Kidney tubule cell (primary cell): Measurements from ENCODE around the gene LSM3.

Source experiments
- DNase-seq: peaks from one replicate; pipeline ENCODE4 v3.0.0-alpha.2; 2018; ENCODE audit warnings: low spot score

LSM3 gene

DNA sequence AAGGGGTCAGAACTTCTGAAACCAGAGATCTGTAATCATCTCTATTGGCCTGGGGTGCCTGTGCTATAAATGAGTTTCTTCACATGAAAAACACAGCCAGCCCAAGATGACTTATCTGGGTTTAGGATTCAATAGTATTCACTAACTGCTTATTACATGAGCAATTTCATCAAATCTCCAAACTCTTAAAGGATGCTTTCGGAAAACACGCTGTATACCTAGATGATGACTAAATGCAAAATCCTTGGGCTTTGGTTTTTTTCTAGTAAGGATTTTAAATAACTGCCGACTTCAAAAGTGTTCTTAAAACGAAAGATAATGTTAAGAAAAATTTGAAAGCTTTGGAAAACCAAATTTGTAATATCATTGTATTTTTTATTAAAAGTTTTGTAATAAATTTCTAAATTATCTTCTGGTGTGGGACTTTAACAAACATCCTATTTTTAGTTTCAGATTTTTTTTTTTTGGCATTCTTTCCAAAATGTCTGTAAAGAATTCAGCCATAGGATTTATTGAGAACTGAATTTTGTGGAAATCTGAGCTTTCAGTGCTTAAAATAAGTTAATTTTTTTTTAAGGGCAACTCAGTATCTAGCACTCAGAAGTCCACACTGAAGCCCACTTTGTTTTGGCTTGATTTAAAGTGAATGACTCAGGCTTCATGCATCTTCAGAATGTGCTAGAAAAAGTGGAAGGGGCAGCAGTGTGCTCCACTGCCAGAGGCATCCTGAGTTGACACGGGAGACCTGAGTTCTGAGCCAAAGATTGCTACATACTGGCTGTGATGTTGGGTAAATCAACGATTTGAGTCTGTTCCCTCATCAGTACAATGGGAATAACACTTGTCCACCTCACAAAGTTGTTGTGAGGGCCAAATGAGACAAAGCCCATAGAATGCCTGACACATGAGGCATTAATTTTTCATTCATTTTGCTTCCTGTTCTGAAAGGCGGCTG lies 35.1 kb upstream of the LSM3 start:
- peak; percentile 92 for DNase-seq

GRCh38 chr3:14144423-14145075 lies 34.1 kb upstream of the LSM3 start:
- DNase-seq = peak; percentile 99

DNA sequence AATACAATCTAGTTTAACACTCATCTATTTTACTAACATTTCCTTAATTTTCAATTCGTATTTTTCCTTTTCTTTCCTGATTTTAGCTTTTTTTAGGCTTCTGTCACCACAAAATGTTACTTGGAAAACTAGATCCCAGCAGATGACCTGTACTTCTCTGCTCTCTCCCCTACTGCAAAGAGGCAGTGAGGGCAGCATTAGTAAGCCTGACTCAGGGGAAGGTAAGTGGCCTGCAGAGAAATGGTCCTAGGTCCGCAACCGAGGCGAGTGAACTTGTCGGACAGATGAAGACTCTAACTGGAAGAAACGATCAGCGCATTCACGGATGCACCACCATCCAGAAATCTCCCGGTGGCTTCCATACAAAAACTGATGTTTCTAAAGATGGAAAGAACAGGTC lies 33.4 kb upstream of the LSM3 start:
- DNase-seq = peak; percentile 40

DNA sequence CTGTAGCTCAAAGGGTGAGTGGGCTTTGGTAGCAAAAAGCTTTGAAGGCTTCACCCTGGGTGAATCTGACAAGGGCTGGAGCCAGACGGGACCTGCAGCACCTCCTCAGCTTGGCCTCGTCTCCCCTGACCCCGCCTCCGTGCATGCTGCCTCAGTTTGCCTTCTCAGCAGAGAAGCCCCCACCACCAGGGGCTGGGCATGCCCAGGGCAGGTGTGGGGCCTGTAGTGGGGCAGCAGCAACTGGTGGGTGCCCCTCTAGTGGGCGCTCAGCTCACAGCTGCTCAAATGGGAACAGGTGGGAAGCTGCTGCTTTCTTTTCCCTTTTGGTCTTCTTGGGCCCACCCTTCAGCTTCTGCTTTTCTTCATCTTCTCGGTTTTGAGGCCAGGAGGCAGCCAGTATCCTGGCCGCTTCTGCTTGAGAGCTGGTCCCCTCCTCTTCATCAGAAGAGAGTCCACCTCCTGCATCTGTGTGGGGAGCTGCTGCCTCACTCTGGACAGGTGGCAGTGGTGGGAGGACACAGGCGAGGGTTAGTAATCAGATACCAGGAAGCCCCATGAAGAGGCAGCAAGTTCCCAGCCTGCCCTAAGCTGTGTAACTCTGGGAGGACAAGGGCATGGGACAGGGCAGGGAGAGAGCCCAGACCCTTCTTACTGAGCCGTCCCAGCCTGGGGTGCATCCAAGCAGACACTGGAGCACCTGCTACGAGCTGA lies 32.8 kb upstream of the LSM3 start:
- DNase-seq = no peak

GRCh38 chr3:14146381-14147065 lies 32.1 kb upstream of the LSM3 start:
- DNase-seq = no peak

- DNase-seq = no peak
Measured at GRCh38 chr3:14147066-14147435, 31.6 kb upstream of the LSM3 start.

- DNase-seq = no peak
Measured at GRCh38 chr3:14147617-14148016, 31.0 kb upstream of the LSM3 start.

DNA sequence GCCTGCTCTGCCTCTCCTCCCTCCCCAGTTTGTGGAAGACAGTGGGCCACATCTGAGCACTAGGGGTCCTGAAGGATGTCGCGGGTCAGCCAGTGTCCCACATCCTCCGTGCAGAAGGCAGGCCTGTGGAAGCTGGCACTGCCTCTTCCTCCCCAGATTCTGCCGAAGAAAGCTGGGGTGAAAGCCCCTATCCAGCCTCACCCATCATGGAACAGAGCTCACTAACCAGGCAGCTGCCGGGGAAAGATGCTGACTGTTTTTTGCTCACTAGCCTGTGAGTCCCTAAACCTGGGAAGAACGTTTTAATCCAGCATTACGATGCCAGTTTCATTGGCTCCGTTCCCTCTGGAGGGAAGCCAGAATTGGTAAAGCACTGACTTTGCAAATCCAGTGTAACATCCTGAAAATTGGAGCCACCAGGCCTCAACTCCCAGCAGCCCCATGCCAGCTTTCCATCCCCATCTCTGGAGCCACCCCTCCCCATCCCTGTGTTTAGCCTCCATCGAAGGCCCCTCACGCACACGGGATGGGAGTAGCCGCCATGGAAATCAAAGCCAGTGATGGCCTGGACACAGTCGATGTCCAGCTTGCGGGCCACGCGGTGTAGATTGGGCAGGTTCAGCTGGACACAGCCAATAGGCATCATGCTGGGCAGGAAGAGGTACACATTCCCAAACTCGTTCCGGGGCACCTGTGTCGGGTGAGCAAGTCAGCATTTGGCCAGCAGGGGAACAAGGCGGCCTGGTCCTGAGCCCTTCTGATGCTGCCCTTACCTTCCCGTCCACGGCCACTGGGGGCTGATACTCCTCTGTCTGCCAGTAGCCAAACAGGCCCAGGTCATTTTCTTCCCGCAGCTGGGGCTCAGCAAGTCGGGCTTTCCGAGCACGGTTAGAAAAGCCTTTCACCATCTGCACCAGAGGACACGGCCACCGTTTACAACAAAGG lies 30.3 kb upstream of the LSM3 start:
- DNase-seq = no peak

- DNase-seq = no peak
Measured at GRCh38 chr3:14150078-14150477, 28.5 kb upstream of the LSM3 start.

GRCh38 chr3:14150491-14151230 lies 28.0 kb upstream of the LSM3 start:
- no peak for DNase-seq

DNA sequence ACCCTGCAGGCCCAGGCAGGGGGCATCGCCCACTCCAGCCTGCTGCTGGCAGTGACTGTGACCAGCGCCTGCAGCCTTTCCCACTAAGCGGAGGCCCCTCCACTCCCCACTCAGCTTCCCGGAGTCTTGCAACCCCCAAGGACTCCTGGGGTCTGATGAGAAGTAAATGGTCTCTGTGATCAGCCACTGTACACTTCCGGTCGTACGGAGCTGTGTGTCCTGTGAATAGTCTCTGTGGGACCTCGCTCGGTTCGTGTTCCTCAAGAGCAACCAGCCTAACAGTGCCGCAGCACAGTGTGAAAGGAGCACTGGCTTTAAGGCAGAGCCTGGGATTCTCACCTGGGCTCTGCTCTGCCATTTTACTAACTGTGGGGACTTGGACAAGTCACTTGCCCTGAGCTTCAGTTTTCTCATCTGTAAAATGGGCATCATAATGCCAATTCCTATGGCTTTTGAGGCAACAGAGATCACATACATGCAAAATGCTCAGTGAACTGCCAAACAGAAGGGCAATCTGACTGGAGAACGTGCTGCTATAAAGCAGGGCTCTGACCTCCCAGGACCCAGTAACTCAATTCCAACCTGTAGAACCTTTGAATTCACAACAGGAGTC lies 27.0 kb upstream of the LSM3 start:
- no peak for DNase-seq

DNA sequence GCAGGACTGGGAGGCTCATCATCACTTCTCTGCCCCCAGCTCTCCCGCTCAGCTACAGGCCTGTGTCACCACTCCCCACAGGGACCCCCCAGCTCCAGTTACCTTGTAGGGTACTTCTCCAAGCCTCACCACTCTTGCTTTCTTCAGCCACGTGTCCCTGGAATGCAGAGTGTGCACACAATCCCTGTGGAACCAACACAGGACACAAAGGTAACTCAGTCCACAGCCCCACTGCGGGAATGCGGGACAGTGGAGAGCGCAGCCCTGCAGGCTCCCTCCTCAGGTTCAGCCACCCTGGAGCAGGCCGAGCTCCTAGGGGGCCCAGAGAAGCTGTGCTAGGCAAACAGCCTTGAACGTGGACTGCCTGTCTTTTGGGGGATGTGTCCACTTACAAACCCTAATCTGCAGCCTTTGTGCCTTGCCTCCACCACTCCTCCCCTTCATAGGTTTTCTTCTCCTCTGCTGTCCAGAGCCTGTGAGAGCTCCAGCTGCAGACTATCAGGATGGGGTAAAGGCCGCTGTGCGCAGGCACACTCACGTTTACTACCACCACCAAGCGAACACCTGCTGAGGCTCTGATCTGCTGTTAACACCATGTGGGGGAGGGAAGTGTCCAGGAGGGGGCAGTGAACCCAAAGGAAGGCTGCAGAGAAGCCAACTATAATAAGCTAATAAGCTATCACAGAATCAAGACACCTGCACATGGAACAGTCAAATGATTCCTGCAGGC lies 26.2 kb upstream of the LSM3 start:
- no peak for DNase-seq

DNA sequence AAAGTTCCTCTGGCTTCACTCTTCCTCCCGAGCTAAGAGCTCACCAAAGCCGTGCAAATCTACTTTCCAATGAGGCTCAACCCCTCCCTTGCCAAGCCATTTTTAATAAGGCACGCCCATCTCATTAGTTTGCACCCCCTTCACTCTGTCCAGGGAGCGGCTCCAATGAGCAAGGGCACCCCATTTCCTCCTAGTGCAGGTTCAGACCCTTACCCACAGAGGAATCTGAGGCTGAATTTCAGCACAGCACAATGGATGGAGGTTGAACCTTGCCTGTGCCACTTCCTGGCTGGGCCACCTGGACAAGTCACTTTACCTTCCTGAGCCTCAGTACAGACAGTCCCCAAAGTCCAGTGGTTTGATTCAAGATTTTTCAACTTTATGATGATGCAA lies 25.7 kb upstream of the LSM3 start:
- DNase-seq = no peak

- DNase-seq = no peak
Measured at GRCh38 chr3:14153663-14154062, 25.0 kb upstream of the LSM3 start.

- DNase-seq = no peak
Measured at GRCh38 chr3:14154276-14154675, 24.3 kb upstream of the LSM3 start.

- no peak for DNase-seq
Measured at GRCh38 chr3:14154895-14155440, 23.6 kb upstream of the LSM3 start.

DNA sequence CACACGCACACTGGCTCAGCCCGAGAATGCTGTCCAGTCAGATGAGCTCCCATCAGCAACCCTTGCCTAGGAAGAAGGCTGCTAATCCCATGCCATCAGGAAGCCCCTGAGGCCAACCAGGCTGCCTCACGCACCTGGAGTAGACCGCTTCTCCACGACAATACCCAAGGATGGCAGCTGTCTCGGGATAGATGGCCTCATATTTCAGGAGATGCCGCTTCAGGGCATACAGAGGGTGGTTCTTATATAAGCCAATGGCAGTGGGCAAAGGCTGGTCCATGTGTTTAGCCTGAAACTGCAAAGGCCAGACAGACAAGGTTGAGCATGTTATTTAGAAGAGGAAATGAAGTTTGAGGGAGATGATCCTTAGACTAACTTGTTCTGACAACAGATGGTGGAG lies 22.4 kb upstream of the LSM3 start:
- DNase-seq = no peak

DNA sequence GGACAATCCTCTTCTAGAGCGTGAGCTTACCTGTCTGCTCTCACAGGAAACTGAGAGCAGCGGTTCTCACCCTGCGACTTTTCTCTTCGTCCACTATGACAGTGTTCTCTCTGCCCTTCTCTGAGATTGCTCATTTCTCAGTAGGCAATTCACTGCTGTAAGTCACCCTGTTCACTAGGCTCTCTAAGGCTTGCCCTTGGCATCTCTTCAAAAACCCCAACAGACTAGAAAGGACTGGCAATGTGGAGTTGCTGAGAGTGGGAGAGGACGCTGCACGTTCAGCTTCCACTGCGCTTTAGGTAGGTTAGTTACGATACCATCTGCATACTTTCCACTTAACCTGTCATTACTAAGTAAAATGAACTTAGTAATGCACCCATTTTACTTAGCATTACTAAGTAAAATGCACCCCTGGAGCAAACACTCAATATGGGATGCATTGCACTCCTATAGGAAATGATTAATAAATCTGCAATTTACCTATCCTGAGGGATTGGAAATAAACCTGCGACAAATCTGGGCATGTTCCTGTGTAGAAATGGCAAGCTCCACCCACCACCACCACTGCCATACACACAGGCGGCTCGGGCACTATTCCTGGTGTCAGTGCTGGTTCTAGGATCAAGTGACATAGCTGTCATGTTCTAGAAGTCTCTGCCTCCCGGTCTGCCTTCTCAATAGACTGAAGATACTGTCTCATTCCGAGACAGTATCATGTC lies 21.6 kb upstream of the LSM3 start:
- DNase-seq = no peak
